WTC11 (cell line): ENCODE measurements around the gene MEIG1. TPM values are rescaled to one million over a fixed set of nuclear protein-coding genes. Genes with fewer than 3 reads are reported as not detected.
"Not testable (repeated sequence)": the region's sequence is repeated elsewhere in the genome, so short reads cannot be mapped to it uniquely, and the experiment has no call there.

ENCODE experiments used
- ATAC-seq: fragments of 200-7000 bp; cut with Tn5 transposase; 2 replicates; pipeline ENCODE4 v1.10.0; 2021; ENCODE audit warnings: mild to moderate bottlenecking, moderate library complexity
- CTCF ChIA-PET: fragments of 300-600 bp; sonication (Branson Sonifier 250); formaldehyde crosslinking; loops from one replicate; lab custom pipeline; 2021; ENCODE audit warnings: antibody characterized with exemption; lab: Charles Lee
- POLR2A ChIA-PET: fragments of 350-600 bp; sonication (Branson Sonifier 250); formaldehyde crosslinking; loops from one replicate; lab custom pipeline; 2021; ENCODE audit warnings: antibody characterized with exemption; lab: Charles Lee
- DNase-seq: peaks from one replicate; pipeline ENCODE4 v3.0.0; 2021; ENCODE audit warnings: low spot score
- H3K27ac Mint-ChIP-seq: 2 replicates; pipeline ENCODE4 v1.8.0; 2021; ENCODE audit warnings: mixed read lengths
- H3K27me3 Mint-ChIP-seq: 2 replicates; pipeline ENCODE4 v1.8.0; 2021; ENCODE audit warnings: low read depth, mild to moderate bottlenecking, moderate library complexity, mixed read lengths
- H3K36me3 Mint-ChIP-seq: 2 replicates; pipeline ENCODE4 v1.8.0; 2021; ENCODE audit warnings: mixed read lengths
- H3K4me1 Mint-ChIP-seq: 2 replicates; pipeline ENCODE4 v1.8.0; 2022; ENCODE audit warnings: mixed read lengths
- H3K4me3 Mint-ChIP-seq: 2 replicates; pipeline ENCODE4 v1.8.0; 2021; ENCODE audit warnings: mild to moderate bottlenecking, moderate library complexity, mixed read lengths
- H3K9me3 Mint-ChIP-seq: 2 replicates; pipeline ENCODE4 v1.8.0; 2021; ENCODE audit warnings: mixed read lengths
- ESRRA ChIP-seq: sonication (generic); formaldehyde crosslinking; IDR thresholded peaks from 2 replicates; pipeline ENCODE4 v1.8.1; 2022; ENCODE audit warnings: mild to moderate bottlenecking, missing genetic modification reagents, borderline replicate concordance
- IRF2 ChIP-seq: sonication (generic); formaldehyde crosslinking; IDR thresholded peaks from 2 replicates; pipeline ENCODE4 v1.8.0; 2022; ENCODE audit warnings: low read depth, missing genetic modification reagents, borderline replicate concordance
- NR2C2 ChIP-seq: sonication (generic); formaldehyde crosslinking; IDR thresholded peaks from 2 replicates; pipeline ENCODE4 v1.8.0; 2022; ENCODE audit warnings: mild to moderate bottlenecking, missing genetic modification reagents
- OVOL2 ChIP-seq: fragments of 250-450 bp; sonication (Bioruptor Pico); IDR thresholded peaks from 2 replicates; pipeline ENCODE4 v1.9.0; 2021; ENCODE audit warnings: mild to moderate bottlenecking, borderline replicate concordance
- PRRX2 ChIP-seq: fragments of 250-450 bp; sonication (Bioruptor Pico); IDR thresholded peaks from 2 replicates; pipeline ENCODE4 v1.8.0; 2021; ENCODE audit warnings: mild to moderate bottlenecking
- RORB ChIP-seq: fragments of 250-450 bp; sonication (Bioruptor Pico); IDR thresholded peaks from 2 replicates; pipeline ENCODE4 v1.9.0; 2021; ENCODE audit warnings: mild to moderate bottlenecking
- SMAD4 ChIP-seq: sonication (generic); formaldehyde crosslinking; IDR thresholded peaks from 2 replicates; pipeline ENCODE4 v1.8.0; 2022; ENCODE audit warnings: mild to moderate bottlenecking, missing genetic modification reagents
- TP53 ChIP-seq: sonication (generic); formaldehyde crosslinking; IDR thresholded peaks from 2 replicates; pipeline ENCODE4 v1.8.1; 2023; ENCODE audit warnings: mild to moderate bottlenecking, missing genetic modification reagents
- ZNF232 ChIP-seq: sonication (generic); formaldehyde crosslinking; IDR thresholded peaks from 2 replicates; pipeline ENCODE4 v1.8.0; 2022; ENCODE audit warnings: mild to moderate bottlenecking, missing genetic modification reagents
- total RNA-seq: library from RNA; stranded (reverse); gene quantifications from 3 replicates; pipeline ENCODE4 v1.2.3, GENCODE V29; 2021
- TF ChIP-seq, protein P1 (sequence below): sonication (generic); formaldehyde crosslinking; IDR thresholded peaks from 2 replicates; pipeline ENCODE4 v1.8.1; 2023; ENCODE audit warnings: mild to moderate bottlenecking, missing genetic modification reagents, moderate library complexity
- TF ChIP-seq, protein P2 (sequence below): sonication (generic); formaldehyde crosslinking; IDR thresholded peaks from 2 replicates; pipeline ENCODE4 v1.8.1; 2023; ENCODE audit warnings: mild to moderate bottlenecking, missing genetic modification reagents
- TF ChIP-seq, protein P3 (sequence below): sonication (generic); formaldehyde crosslinking; IDR thresholded peaks from 2 replicates; pipeline ENCODE4 v1.8.1; 2023; ENCODE audit warnings: mild to moderate bottlenecking, missing genetic modification reagents, moderate library complexity
- TF ChIP-seq, protein P4 (sequence below): fragments of 200-600 bp; IDR thresholded peaks from 2 replicates; pipeline ENCODE4 v1.8.0; 2022; ENCODE audit warnings: antibody characterized with exemption
- TF ChIP-seq, protein P5 (sequence below): sonication (generic); formaldehyde crosslinking; IDR thresholded peaks from 2 replicates; pipeline ENCODE4 v1.8.0; 2022; ENCODE audit warnings: mild to moderate bottlenecking, missing genetic modification reagents
- TF ChIP-seq, protein P6 (sequence below): sonication (generic); formaldehyde crosslinking; IDR thresholded peaks from 2 replicates; pipeline ENCODE4 v1.8.0; 2022; ENCODE audit warnings: mild to moderate bottlenecking, missing genetic modification reagents
- TF ChIP-seq, protein P7 (sequence below): fragments of 250-450 bp; sonication (Bioruptor Pico); IDR thresholded peaks from 2 replicates; pipeline ENCODE4 v1.8.0; 2021; ENCODE audit warnings: mild to moderate bottlenecking
- TF ChIP-seq, protein P8 (sequence below): sonication (generic); formaldehyde crosslinking; IDR thresholded peaks from 2 replicates; pipeline ENCODE4 v1.8.1; 2022; ENCODE audit warnings: low read depth, missing genetic modification reagents, borderline replicate concordance
- TF ChIP-seq, protein P9 (sequence below): fragments of 250-450 bp; sonication (Bioruptor Pico); IDR thresholded peaks from 2 replicates; pipeline ENCODE4 v1.9.0; 2021; ENCODE audit warnings: moderate library complexity, mild to moderate bottlenecking, inconsistent platforms, borderline replicate concordance
- TF ChIP-seq, protein P10 (sequence below): fragments of 250-450 bp; sonication (Bioruptor Pico); IDR thresholded peaks from 2 replicates; pipeline ENCODE4 v2.1.2; 2022; ENCODE audit warnings: mild to moderate bottlenecking, moderate library complexity

MEIG1 gene
- total RNA-seq, 1 experiment from 2014 or later, result not detected

DNA sequence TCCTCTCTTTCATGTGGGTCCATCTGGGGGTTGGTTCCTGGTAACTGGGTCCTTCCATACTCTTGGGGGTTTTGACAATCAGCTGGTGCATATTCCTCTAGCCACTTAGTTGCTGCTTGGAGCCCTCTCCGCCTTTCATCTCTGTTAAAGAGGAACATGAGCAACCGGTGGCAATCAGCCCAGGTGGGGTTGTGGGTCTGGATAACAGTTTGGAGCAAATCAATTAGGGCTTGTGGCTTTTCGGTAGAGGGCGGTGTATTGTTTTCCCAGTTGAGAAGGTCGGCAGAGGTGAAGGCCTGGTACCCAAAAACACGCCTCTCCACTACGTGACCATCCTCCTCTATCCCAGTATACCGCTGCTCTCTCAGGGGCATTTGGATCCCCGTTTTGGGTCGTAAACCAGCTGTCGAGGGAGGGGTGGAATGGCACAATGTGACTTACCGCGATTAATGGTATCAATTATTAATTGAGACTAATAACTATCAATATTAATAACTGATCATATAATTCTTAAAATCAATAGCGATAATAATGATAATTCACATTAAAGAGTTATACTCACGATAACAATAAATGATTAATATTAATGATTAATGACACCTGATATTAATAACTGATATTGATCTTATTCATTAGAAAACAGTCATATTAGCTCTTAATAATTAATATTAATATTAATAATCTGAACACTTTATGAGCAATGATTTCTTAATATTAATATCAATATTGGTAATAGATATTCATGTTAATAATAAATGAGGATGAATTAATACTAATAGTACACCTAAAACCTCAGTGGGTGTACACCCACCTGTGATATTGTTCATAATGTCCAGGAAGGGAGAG is 15.2 kb downstream of the MEIG1 start:
- H3K4me3 Mint-ChIP-seq, ATAC-seq, H3K9me3 Mint-ChIP-seq, POLR2A ChIA-PET, H3K4me1 Mint-ChIP-seq, H3K36me3 Mint-ChIP-seq, H3K27ac Mint-ChIP-seq, DNase-seq: not testable (repeated sequence)
- peaks cover 14% of the 10 kb centered on the region for H3K27me3 Mint-ChIP-seq
- TF ChIP-seq, protein P1, sequence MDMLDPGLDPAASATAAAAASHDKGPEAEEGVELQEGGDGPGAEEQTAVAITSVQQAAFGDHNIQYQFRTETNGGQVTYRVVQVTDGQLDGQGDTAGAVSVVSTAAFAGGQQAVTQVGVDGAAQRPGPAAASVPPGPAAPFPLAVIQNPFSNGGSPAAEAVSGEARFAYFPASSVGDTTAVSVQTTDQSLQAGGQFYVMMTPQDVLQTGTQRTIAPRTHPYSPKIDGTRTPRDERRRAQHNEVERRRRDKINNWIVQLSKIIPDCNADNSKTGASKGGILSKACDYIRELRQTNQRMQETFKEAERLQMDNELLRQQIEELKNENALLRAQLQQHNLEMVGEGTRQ (CRISPR knock-in tag), result peak; percentile 66
- CTCF ChIA-PET, result interaction anchor here (0.6 to 0.7 kb wide), 2 partner anchors 15 to 126 kb away, joined by 3 to 4 read pairs; partner anchors contain the start of gene MEIG1

DNA sequence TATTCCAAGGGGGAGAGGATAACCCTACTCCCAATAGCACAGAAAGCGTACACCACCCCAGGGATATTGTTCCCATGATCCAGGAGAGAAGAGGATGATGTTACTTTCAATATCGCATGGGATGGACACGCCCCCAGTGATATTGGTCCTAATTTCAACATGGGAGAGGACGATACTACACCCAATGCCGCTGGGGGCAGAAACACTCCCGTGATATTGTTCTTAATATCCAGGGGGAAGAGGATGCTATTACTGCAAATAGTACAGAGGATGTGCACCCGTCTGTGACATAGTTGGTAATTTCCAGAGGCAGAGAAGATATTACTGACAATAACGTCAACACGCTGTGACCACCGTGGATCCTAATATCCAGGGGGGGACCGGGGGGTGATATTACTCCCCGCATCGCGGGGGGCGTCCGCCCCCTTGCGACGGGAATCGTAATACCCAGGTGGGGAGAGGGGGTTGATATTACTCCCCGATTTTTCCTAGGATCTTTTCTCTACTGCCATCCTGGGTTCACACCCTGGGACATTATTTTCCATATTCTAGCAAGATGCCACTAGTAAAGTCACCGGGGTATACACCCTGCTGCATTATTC is 16.6 kb downstream of the MEIG1 start:
- no peaks in the 10 kb centered on the region for H3K27me3 Mint-ChIP-seq
- no peaks in the 10 kb centered on the region for H3K36me3 Mint-ChIP-seq
- no peak overlapping the region for H3K4me3 Mint-ChIP-seq
- H3K27ac Mint-ChIP-seq, result no peak overlapping the region
- H3K9me3 Mint-ChIP-seq, result no peaks in the 10 kb centered on the region
- H3K4me1 Mint-ChIP-seq, result 0 out of 2 replicates have a peak, but pooled peaks cover 2% of the 10 kb centered on the region
- ChIA-PET POLR2A (no interaction called here), CTCF (no interaction called here)
- DNase-seq, result no peak
- ATAC-seq, result no peak
- TF ChIP-seq, protein P2, sequence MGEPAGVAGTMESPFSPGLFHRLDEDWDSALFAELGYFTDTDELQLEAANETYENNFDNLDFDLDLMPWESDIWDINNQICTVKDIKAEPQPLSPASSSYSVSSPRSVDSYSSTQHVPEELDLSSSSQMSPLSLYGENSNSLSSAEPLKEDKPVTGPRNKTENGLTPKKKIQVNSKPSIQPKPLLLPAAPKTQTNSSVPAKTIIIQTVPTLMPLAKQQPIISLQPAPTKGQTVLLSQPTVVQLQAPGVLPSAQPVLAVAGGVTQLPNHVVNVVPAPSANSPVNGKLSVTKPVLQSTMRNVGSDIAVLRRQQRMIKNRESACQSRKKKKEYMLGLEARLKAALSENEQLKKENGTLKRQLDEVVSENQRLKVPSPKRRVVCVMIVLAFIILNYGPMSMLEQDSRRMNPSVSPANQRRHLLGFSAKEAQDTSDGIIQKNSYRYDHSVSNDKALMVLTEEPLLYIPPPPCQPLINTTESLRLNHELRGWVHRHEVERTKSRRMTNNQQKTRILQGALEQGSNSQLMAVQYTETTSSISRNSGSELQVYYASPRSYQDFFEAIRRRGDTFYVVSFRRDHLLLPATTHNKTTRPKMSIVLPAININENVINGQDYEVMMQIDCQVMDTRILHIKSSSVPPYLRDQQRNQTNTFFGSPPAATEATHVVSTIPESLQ (CRISPR knock-in tag), result no peak
- TF ChIP-seq, protein P3, sequence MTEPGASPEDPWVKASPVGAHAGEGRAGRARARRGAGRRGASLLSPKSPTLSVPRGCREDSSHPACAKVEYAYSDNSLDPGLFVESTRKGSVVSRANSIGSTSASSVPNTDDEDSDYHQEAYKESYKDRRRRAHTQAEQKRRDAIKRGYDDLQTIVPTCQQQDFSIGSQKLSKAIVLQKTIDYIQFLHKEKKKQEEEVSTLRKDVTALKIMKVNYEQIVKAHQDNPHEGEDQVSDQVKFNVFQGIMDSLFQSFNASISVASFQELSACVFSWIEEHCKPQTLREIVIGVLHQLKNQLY (CRISPR knock-in tag), result no peak
- TF ChIP-seq TP53 (CRISPR knock-in tag) (no peak), SMAD4 (no peak), OVOL2 (CRISPR knock-in tag) (no peak), IRF2 (CRISPR knock-in tag) (no peak), ZNF232 (CRISPR knock-in tag) (no peak), ESRRA (CRISPR knock-in tag) (no peak), PRRX2 (CRISPR knock-in tag) (no peak), RORB (CRISPR knock-in tag) (no peak), NR2C2 (CRISPR knock-in tag) (no peak)
- TF ChIP-seq, protein P4, sequence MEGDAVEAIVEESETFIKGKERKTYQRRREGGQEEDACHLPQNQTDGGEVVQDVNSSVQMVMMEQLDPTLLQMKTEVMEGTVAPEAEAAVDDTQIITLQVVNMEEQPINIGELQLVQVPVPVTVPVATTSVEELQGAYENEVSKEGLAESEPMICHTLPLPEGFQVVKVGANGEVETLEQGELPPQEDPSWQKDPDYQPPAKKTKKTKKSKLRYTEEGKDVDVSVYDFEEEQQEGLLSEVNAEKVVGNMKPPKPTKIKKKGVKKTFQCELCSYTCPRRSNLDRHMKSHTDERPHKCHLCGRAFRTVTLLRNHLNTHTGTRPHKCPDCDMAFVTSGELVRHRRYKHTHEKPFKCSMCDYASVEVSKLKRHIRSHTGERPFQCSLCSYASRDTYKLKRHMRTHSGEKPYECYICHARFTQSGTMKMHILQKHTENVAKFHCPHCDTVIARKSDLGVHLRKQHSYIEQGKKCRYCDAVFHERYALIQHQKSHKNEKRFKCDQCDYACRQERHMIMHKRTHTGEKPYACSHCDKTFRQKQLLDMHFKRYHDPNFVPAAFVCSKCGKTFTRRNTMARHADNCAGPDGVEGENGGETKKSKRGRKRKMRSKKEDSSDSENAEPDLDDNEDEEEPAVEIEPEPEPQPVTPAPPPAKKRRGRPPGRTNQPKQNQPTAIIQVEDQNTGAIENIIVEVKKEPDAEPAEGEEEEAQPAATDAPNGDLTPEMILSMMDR, result no peak
- TF ChIP-seq, protein P5, sequence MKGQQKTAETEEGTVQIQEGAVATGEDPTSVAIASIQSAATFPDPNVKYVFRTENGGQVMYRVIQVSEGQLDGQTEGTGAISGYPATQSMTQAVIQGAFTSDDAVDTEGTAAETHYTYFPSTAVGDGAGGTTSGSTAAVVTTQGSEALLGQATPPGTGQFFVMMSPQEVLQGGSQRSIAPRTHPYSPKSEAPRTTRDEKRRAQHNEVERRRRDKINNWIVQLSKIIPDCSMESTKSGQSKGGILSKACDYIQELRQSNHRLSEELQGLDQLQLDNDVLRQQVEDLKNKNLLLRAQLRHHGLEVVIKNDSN (CRISPR knock-in tag), result no peak
- TF ChIP-seq, protein P6, sequence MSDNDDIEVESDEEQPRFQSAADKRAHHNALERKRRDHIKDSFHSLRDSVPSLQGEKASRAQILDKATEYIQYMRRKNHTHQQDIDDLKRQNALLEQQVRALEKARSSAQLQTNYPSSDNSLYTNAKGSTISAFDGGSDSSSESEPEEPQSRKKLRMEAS, result no peak
- TF ChIP-seq, protein P7, sequence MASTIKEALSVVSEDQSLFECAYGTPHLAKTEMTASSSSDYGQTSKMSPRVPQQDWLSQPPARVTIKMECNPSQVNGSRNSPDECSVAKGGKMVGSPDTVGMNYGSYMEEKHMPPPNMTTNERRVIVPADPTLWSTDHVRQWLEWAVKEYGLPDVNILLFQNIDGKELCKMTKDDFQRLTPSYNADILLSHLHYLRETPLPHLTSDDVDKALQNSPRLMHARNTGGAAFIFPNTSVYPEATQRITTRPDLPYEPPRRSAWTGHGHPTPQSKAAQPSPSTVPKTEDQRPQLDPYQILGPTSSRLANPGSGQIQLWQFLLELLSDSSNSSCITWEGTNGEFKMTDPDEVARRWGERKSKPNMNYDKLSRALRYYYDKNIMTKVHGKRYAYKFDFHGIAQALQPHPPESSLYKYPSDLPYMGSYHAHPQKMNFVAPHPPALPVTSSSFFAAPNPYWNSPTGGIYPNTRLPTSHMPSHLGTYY (CRISPR knock-in tag), result no peak
- TF ChIP-seq, protein P8, sequence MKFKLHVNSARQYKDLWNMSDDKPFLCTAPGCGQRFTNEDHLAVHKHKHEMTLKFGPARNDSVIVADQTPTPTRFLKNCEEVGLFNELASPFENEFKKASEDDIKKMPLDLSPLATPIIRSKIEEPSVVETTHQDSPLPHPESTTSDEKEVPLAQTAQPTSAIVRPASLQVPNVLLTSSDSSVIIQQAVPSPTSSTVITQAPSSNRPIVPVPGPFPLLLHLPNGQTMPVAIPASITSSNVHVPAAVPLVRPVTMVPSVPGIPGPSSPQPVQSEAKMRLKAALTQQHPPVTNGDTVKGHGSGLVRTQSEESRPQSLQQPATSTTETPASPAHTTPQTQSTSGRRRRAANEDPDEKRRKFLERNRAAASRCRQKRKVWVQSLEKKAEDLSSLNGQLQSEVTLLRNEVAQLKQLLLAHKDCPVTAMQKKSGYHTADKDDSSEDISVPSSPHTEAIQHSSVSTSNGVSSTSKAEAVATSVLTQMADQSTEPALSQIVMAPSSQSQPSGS (CRISPR knock-in tag), result no peak
- TF ChIP-seq, protein P9, sequence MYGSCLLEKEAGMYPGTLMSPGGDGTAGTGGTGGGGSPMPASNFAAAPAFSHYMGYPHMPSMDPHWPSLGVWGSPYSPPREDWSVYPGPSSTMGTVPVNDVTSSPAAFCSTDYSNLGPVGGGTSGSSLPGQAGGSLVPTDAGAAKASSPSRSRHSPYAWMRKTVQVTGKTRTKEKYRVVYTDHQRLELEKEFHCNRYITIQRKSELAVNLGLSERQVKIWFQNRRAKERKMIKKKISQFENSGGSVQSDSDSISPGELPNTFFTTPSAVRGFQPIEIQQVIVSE (CRISPR knock-in tag), result no peak
- TF ChIP-seq, protein P10, sequence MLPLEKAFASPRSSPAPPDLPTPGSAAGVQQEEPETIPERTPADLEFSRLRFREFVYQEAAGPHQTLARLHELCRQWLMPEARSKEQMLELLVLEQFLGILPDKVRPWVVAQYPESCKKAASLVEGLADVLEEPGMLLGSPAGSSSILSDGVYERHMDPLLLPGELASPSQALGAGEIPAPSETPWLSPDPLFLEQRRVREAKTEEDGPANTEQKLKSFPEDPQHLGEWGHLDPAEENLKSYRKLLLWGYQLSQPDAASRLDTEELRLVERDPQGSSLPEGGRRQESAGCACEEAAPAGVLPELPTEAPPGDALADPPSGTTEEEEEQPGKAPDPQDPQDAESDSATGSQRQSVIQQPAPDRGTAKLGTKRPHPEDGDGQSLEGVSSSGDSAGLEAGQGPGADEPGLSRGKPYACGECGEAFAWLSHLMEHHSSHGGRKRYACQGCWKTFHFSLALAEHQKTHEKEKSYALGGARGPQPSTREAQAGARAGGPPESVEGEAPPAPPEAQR (CRISPR knock-in tag), result no peak
